GM12878 (cell line): Measurements from ENCODE around the gene IRF1.

Experiments
- EED ChIP-seq: sonication (generic); IDR thresholded peaks from 2 replicates; pipeline ENCODE4 v1.6.1; 2016; ENCODE audit warnings: antibody characterized with exemption, low read depth
- POLR2A ChIP-seq: IDR thresholded peaks from 2 replicates; pipeline ENCODE4 v1.6.1; 2011; ENCODE audit warnings: low read depth, mild to moderate bottlenecking, low read length
- POLR2AphosphoS5 ChIP-seq: IDR thresholded peaks from 2 replicates; pipeline ENCODE4 v1.6.1; 2011; ENCODE audit warnings: mild to moderate bottlenecking, low read length, inconsistent platforms
- RFX5 ChIP-seq: IDR thresholded peaks from 2 replicates; pipeline ENCODE4 v1.6.1; 2011; ENCODE audit warnings: low read depth, low read length, improper control_type of control experiment
- YBX1 ChIP-seq: fragments of 450-650 bp; IDR thresholded peaks from 2 replicates; pipeline ENCODE4 v1.6.1; 2016; ENCODE audit warnings: antibody characterized with exemption
- TF ChIP-seq, protein P1 (sequence below): fragments of 450-650 bp; IDR thresholded peaks from 2 replicates; pipeline ENCODE4 v1.6.1; 2018; ENCODE audit warnings: mild to moderate bottlenecking, low read depth, moderate library complexity; ENCODE audit not compliant: partially characterized antibody
- TF ChIP-seq, protein P2 (sequence below), 3 experiments: IDR thresholded peaks in 2 of 3; conservative IDR thresholded peaks in 1 of 3; 2 replicates each; pipeline ENCODE4 v1.5.1; 2011; ENCODE audit warnings: low read depth in 3 of 3, low read length in 3 of 3, mild to moderate bottlenecking in 3 of 3, control low read depth in 2 of 3, moderate library complexity in 2 of 3, inconsistent platforms in 1 of 3, mixed read lengths in 1 of 3; ENCODE audit not compliant: control insufficient read depth in 2 of 3, insufficient read depth in 1 of 3; ENCODE audit errors: extremely low read depth in 1 of 3
- TF ChIP-seq, protein P3 (sequence below): IDR thresholded peaks from 2 replicates; pipeline ENCODE4 v1.6.1; 2011; ENCODE audit warnings: borderline replicate concordance, low read depth, mild to moderate bottlenecking, moderate library complexity, mixed read lengths, low read length; ENCODE audit not compliant: insufficient read depth; ENCODE audit errors: extremely low read length
- TF ChIP-seq, protein P4 (sequence below): IDR thresholded peaks from 2 replicates; pipeline ENCODE4 v1.6.1; 2012; ENCODE audit warnings: low read depth, low read length, improper control_type of control experiment

- TF ChIP-seq POLR2A, result no peak
- no peak for TF ChIP-seq POLR2AphosphoS5
- no peak for TF ChIP-seq RFX5
- TF ChIP-seq, protein P1, sequence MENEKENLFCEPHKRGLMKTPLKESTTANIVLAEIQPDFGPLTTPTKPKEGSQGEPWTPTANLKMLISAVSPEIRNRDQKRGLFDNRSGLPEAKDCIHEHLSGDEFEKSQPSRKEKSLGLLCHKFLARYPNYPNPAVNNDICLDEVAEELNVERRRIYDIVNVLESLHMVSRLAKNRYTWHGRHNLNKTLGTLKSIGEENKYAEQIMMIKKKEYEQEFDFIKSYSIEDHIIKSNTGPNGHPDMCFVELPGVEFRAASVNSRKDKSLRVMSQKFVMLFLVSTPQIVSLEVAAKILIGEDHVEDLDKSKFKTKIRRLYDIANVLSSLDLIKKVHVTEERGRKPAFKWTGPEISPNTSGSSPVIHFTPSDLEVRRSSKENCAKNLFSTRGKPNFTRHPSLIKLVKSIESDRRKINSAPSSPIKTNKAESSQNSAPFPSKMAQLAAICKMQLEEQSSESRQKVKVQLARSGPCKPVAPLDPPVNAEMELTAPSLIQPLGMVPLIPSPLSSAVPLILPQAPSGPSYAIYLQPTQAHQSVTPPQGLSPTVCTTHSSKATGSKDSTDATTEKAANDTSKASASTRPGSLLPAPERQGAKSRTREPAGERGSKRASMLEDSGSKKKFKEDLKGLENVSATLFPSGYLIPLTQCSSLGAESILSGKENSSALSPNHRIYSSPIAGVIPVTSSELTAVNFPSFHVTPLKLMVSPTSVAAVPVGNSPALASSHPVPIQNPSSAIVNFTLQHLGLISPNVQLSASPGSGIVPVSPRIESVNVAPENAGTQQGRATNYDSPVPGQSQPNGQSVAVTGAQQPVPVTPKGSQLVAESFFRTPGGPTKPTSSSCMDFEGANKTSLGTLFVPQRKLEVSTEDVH, result no peak
- TF ChIP-seq, protein P2, sequence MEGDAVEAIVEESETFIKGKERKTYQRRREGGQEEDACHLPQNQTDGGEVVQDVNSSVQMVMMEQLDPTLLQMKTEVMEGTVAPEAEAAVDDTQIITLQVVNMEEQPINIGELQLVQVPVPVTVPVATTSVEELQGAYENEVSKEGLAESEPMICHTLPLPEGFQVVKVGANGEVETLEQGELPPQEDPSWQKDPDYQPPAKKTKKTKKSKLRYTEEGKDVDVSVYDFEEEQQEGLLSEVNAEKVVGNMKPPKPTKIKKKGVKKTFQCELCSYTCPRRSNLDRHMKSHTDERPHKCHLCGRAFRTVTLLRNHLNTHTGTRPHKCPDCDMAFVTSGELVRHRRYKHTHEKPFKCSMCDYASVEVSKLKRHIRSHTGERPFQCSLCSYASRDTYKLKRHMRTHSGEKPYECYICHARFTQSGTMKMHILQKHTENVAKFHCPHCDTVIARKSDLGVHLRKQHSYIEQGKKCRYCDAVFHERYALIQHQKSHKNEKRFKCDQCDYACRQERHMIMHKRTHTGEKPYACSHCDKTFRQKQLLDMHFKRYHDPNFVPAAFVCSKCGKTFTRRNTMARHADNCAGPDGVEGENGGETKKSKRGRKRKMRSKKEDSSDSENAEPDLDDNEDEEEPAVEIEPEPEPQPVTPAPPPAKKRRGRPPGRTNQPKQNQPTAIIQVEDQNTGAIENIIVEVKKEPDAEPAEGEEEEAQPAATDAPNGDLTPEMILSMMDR (IDR thresholded peaks at IDR 0.05 in 2 of 3, conservative IDR thresholded peaks at IDR 0.05 in 1 of 3; ENCODE audit: control insufficient read depth in 2 of 3, extremely low read depth in 1 of 3, insufficient read depth in 1 of 3, low read depth in 3 of 3, low read length in 3 of 3), result no peak
- TF ChIP-seq, protein P3, sequence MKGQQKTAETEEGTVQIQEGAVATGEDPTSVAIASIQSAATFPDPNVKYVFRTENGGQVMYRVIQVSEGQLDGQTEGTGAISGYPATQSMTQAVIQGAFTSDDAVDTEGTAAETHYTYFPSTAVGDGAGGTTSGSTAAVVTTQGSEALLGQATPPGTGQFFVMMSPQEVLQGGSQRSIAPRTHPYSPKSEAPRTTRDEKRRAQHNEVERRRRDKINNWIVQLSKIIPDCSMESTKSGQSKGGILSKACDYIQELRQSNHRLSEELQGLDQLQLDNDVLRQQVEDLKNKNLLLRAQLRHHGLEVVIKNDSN, result no peak
- TF ChIP-seq, protein P4, sequence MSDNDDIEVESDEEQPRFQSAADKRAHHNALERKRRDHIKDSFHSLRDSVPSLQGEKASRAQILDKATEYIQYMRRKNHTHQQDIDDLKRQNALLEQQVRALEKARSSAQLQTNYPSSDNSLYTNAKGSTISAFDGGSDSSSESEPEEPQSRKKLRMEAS, result no peak
- no peak; the same call in 1 of the 2 replicates for TF ChIP-seq EED
- TF ChIP-seq YBX1, result no peak
These were observed 34.1 kb downstream of the IRF1 start for GRCh38 chr5:132456296-132456986.
